ENCODE results near the gene KIFBP. TPM values are rescaled to one million over a fixed set of nuclear protein-coding genes. Genes with fewer than 3 reads are reported as not detected.
A peak's percentile ranks its signal among the peaks of the same experiment; 100 is the strongest.
"Not testable (repeated sequence)": the region's sequence is repeated elsewhere in the genome, so short reads cannot be mapped to it uniquely, and the experiment has no call there.

Gene KIFBP
- total RNA-seq, 1 donor from 2014 or later = 25.8 TPM

DNA sequence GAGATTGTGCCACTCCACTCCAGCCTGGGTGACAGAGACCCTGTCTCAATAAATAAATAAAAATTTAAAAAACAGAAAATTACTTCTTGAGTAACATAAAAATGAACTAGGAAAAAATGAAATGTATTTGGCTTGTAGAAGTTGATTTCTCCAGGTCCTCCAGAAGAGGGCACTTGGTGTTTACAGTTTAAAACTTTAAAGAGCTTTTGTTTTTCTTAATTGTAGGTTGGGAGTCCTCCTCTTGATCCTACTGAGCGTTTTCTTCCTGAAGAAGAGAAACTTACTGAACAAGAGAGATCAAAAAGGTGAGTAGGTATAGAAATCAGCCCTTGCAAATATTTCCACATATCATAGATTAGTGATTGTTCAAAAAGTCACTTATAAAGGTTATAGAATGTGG, 16.2 kb downstream of the KIFBP start:
- H3K4me3 ChIP-seq = no peak overlapping the region
- H3K27ac ChIP-seq = no peak overlapping the region
- intact Hi-C loops (cut with DNase I) = loop anchor here (10.0 kb wide), 1 partner anchor 410 kb away; the partner anchor contains the start of gene TACR2
- DNase-seq (ENCODE audit: extremely low spot score in 2 of 2) = no peak
- TF ChIP-seq, protein P1, sequence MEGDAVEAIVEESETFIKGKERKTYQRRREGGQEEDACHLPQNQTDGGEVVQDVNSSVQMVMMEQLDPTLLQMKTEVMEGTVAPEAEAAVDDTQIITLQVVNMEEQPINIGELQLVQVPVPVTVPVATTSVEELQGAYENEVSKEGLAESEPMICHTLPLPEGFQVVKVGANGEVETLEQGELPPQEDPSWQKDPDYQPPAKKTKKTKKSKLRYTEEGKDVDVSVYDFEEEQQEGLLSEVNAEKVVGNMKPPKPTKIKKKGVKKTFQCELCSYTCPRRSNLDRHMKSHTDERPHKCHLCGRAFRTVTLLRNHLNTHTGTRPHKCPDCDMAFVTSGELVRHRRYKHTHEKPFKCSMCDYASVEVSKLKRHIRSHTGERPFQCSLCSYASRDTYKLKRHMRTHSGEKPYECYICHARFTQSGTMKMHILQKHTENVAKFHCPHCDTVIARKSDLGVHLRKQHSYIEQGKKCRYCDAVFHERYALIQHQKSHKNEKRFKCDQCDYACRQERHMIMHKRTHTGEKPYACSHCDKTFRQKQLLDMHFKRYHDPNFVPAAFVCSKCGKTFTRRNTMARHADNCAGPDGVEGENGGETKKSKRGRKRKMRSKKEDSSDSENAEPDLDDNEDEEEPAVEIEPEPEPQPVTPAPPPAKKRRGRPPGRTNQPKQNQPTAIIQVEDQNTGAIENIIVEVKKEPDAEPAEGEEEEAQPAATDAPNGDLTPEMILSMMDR (IDR thresholded peaks at IDR 0.05) = peak; percentile 11 to 33 (median 30)
- no peak for TF ChIP-seq POLR2AphosphoS5 (IDR thresholded peaks at IDR 0.05; ENCODE audit: insufficient read depth in 1 of 2, low read depth in 1 of 2)
- H3K27me3 ChIP-seq = no peaks in the 10 kb centered on the region
- peaks cover 0 to 34% of the 10 kb centered on the region in 2 donors for H3K36me3 ChIP-seq
- no peaks in the 10 kb centered on the region for H3K4me1 ChIP-seq
- no peaks in the 10 kb centered on the region for H3K9me3 ChIP-seq

DNA sequence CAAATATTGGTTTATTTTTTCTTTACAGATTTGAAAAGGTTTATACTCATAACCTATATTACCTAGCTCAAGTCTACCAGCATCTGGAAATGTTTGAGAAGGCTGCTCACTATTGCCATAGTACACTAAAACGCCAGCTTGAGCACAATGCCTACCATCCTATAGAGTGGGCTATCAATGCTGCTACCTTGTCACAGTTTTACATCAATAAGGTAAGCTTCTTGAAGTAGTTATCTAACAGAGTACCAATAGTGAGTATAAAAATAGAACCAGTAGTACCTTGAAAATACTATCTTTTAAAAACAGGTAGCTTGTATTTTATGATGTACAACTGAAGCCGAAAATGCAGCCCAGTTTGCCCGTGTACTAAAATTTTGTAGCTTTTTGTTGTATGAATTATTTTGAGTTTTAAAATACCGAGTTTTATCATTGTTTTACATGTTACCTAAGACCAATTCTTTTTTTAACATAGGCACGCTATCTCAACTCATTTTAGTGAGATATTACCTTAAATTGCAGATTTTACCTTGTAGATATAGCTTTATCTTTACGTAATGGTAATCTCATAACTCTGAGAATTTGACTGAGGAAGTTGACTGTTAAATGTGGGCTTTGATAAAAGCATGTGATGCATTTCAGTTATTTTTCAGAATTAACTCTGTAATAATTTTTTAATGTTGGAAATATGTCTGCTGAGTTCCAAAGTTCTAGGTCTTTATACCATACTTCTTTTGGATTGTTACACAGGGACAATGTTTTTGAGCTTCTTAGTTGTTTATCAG, 17.3 kb downstream of the KIFBP start:
- Histone ChIP-seq H3K36me3 (peaks cover 0 to 26% of the 10 kb centered on the region in 2 donors), H3K4me3 (no peak overlapping the region), H3K27ac (no peak overlapping the region), H3K9me3 (no peaks in the 10 kb centered on the region), H3K4me1 (no peaks in the 10 kb centered on the region), H3K27me3 (no peaks in the 10 kb centered on the region)
- intact Hi-C loops (cut with DNase I) = loop anchor here (10.0 kb wide), 1 partner anchor 409 kb away; the partner anchor contains the start of gene TACR2
- no peak for DNase-seq (ENCODE audit: extremely low spot score in 2 of 2)
- no peak for TF ChIP-seq POLR2AphosphoS5 (IDR thresholded peaks at IDR 0.05; ENCODE audit: insufficient read depth in 1 of 2, low read depth in 1 of 2)
- TF ChIP-seq POLR2A (IDR thresholded peaks at IDR 0.05) = no peak
- TF ChIP-seq, protein P1 (IDR thresholded peaks at IDR 0.05) = no peak

DNA sequence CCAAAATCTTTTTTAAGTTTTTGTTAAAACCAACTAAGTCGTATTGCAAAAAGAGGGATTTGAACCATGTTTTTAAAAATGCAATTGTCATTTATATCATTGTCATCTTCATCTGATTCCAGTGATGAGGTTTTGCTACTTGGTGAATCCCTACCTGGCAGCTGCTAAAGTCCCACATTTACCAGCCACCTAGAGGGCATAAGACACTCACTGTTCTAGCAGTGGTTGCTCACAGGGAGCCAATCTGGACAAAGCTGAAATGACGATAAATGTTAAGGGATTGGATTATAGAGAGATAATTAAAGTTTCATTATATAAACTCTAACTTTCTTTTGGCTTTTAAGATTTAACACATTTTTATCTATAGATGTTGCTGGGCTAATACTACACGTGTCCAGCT, 18.7 kb downstream of the KIFBP start:
- Histone ChIP-seq H3K9me3 (no peaks in the 10 kb centered on the region), H3K4me3 (no peak overlapping the region), H3K27ac (no peak overlapping the region), H3K36me3 (peaks cover 0 to 25% of the 10 kb centered on the region in 2 donors), H3K4me1 (no peaks in the 10 kb centered on the region), H3K27me3 (no peaks in the 10 kb centered on the region)
- intact Hi-C loops (cut with DNase I) = loop anchor here (10.0 kb wide), 1 partner anchor 408 kb away; the partner anchor contains the start of gene TACR2
- DNase-seq (ENCODE audit: extremely low spot score in 2 of 2) = no peak
- TF ChIP-seq POLR2A (IDR thresholded peaks at IDR 0.05) (no peak), POLR2AphosphoS5 (IDR thresholded peaks at IDR 0.05; ENCODE audit: insufficient read depth in 1 of 2, low read depth in 1 of 2) (no peak)
- TF ChIP-seq, protein P1 (IDR thresholded peaks at IDR 0.05) = no peak

DNA sequence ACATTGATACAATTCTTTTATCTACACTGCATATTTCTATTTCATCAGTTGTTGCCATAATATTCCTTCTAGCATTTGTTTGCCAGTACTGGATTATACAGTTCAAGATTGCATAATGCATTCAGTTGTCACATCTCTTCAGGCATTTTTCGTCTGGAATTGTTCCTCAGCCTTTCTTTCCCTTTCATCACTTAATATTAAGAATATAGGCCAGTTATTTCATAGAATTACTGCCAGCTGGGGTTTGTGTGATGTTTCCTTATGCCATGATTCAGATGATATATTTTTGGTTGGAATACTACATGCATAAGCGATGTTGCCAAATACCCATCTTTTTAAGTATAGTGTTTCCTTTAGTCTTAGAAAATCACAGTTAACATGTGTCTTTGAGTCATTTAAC, 20.8 kb downstream of the KIFBP start:
- no peak overlapping the region for H3K27ac ChIP-seq
- H3K4me1 ChIP-seq = no peaks in the 10 kb centered on the region
- intact Hi-C loops (cut with DNase I) = loop anchor here (10.0 kb wide), 1 partner anchor 405 kb away; the partner anchor contains the start of gene TACR2
- no peak overlapping the region for H3K4me3 ChIP-seq
- peaks cover 0 to 45% of the 10 kb centered on the region in 2 donors for H3K36me3 ChIP-seq
- no peaks in the 10 kb centered on the region for H3K9me3 ChIP-seq
- DNase-seq (ENCODE audit: extremely low spot score in 2 of 2) = no peak
- H3K27me3 ChIP-seq = no peaks in the 10 kb centered on the region
- no peak for TF ChIP-seq POLR2A (IDR thresholded peaks at IDR 0.05)
- no peak for TF ChIP-seq POLR2AphosphoS5 (IDR thresholded peaks at IDR 0.05; ENCODE audit: insufficient read depth in 1 of 2, low read depth in 1 of 2)
- TF ChIP-seq, protein P1 (IDR thresholded peaks at IDR 0.05) = no peak

DNA sequence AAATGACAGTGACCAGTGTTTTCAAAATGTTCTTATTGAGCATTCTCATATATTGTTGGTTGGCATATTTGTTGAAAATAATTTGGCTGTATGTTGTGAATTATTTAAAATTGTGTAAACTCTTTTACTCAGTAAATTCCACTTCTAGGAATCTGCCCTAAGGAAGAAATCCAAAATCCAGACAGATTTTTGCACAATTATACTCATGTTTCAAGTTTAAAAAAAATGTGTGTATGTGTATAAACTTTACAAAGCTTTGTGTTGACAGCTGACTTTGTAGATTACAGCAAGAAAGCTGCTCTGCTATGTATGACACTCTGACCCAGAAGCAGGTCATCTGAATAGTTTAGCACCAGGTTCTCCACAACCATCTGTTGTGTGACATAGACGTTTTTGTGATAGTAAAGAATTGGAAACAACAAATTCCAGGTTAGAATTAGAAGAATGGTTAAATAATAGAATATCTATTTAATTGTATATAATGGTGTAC, 21.6 kb downstream of the KIFBP start:
- peaks cover 0 to 52% of the 10 kb centered on the region in 2 donors for H3K36me3 ChIP-seq
- intact Hi-C loops (cut with DNase I) = no loop called here
- H3K27me3 ChIP-seq = no peaks in the 10 kb centered on the region
- H3K9me3 ChIP-seq = no peaks in the 10 kb centered on the region
- no peak for DNase-seq (ENCODE audit: extremely low spot score in 2 of 2)
- no peak overlapping the region for H3K4me3 ChIP-seq
- TF ChIP-seq POLR2A (IDR thresholded peaks at IDR 0.05) (no peak), POLR2AphosphoS5 (IDR thresholded peaks at IDR 0.05; ENCODE audit: insufficient read depth in 1 of 2, low read depth in 1 of 2) (no peak)
- TF ChIP-seq, protein P1 (IDR thresholded peaks at IDR 0.05) = no peak
- no peaks in the 10 kb centered on the region for H3K4me1 ChIP-seq
- H3K27ac ChIP-seq = no peak overlapping the region

DNA sequence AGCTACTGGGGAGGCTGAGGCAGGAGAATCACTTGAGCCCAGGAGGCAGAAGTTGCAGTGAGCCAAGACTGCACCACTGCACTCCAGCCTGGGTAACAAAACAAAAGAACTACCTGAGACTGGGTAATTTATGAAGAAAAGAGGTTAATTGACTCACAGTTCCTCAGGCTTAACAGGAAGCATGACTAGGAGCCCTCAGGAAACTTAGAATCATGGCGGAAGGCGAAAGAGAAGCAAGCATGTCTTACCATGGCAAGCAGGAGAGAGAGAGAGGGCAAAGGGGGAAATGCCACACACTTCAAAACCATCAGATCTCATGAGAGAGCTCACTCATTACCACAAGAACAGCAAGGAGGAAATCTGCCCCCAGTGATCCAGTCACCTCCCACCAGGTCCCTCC, 24.2 kb downstream of the KIFBP start:
- DNase-seq (ENCODE audit: extremely low spot score in 2 of 2); intact Hi-C loops (cut with DNase I); H3K4me3 ChIP-seq; H3K4me1 ChIP-seq; H3K9me3 ChIP-seq; H3K27me3 ChIP-seq; H3K27ac ChIP-seq: not testable (repeated sequence)
- H3K36me3 ChIP-seq = peaks cover 0 to 57% of the 10 kb centered on the region in 2 donors
